Stromal cell of bone marrow (primary cell): ENCODE results near the gene PIEZO1.

Experiments
- DNase-seq: peaks from one replicate; pipeline ENCODE4 v3.0.0-alpha.2; 2012; ENCODE audit warnings: low read depth

PIEZO1 gene

DNA sequence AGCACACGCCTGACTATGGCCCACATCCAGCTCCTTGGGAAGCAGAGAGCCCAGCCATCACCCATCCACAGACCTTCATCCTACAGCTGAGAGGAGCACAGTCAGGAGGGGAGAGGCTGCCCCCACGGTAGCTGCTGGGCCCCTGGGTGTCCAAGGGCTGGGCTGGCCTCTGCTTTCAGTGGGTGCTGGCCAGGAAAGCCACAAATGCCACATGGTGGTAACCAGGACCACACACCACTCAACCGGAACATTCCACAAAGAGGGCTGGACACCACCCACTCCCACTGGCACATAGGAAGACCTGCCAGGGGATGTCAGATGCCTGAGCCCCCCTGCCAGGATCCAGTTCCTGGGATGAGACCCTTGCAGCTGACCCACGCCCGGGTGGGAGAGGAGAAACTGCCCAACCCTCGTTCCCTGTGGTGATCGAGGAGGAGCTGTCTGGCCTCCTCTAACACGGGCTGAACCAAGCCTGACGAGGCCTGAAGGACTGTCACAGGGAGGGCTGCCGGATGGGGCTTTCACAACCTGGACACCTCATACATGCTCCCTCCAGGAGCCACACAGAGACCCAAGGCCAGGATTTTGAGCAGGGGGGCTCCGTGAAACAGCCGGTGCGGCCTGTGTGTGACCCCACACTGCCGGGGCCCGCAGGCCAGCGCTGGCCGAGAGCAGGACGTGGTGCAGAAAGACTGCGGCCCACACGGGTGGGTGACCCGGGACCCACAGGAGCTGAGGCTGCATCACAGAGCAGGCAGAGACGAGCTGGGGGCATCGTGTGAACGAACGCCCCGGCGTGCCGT is 30.7 kb downstream of the PIEZO1 start:
- DNase-seq: no peak

DNA sequence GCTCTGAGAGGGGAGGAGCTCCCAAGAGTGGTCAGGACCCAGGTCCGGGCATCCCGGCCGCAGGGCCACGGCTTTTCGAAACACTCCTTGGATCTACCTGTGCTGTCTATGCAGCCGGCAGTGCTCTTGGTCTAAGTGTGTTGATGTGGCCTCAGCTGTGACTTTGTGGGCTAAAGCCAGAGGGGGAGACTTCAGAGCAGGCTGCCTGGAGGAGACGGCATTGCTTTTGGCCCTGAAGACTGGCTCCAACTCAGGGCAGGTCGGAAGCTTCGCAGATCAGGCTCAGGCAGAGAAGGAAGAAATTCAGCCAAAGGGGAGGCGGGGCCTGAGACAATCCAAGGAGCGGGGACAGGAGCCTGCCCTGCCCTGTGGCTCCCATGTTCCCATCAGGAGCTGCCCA is 31.4 kb downstream of the PIEZO1 start:
- no peak for DNase-seq

DNA sequence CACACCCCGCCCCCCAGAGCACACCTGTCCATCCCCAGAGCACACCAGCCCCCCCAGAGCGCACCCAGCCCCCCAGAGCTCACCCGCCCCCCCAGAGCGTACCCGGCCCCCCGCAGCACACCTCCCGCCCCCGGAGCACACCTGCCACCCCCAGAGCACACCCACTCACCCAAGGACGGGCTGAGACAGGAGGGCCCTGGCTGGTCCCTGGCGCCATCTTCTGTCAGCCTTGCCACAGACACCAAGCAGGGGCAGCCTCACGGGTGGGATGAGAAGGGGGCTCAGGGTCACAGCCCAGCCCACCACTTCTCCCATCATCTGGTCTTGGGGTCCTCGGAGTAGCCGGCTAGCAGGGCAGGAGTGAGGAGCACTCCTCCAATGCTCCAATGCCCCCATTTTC is 31.8 kb downstream of the PIEZO1 start:
- no peak for DNase-seq

DNA sequence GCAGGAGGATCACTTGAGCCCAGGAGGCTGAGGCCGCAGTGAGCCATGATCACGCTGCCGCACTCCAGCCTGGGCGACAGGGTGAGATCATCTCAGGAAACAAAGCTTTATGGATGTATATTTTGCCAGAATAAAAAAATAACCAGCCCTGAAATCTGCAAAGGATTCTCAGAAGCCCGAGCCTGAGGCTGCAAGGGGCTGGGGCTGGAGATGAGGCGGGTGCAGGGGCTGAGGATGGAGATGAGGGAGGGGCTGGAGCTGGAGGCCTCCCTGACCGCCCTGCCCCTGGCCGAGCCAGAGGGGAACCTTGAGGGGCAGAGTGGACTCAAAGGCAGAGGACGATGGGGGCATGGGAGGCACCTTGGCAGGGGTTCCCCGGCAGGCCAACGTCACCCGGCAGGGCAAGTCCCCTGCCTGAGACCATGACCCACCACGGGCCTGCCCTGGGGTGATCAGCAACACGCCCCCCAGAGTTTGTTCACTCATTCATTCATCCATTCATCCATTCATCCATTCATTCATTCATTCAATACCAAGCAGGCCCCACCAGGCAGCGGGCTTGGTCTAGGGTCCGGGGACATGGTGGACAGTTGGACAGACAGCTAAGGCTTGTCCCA is 32.5 kb downstream of the PIEZO1 start:
- no peak for DNase-seq

DNA sequence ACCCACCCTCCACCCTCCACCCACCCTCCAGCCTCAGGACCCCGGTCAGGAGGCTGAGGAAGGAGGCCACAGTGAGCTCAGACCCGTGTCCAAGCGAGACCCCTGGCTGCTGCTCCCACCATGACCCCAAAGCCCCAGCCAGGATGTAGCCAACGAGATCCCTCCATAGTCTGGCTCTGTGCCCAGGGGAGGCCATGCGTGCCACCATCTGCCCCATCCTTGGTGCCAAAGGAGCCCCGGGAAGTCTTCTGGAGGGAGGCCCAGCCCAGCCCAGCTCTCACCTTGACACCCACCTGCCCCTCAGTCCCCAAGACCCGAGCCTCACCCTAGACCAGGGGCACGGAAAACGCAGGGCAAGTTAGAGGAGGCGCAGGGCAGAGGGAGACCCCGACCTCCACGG is 34.2 kb downstream of the PIEZO1 start:
- no peak for DNase-seq

DNA sequence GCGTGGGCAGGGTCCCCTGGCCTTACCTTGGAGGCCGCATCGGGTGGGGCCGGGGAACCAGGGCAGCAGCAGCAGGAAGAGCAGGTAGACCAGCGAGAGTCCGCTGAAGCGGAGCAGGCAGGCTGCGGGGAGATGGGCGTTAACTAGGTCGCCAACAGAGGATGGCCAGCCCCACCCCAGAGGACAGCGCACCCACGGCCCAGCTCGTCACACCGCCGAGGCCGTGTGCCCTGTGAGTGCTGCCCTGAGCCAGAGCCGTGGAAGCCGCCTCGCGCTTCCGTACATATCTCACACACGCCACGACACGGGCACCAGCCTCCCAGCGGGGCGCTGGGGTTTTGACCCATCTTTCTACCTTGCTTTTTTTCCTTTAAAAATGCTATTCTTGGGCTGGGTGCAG is 35.7 kb downstream of the PIEZO1 start:
- no peak for DNase-seq

DNA sequence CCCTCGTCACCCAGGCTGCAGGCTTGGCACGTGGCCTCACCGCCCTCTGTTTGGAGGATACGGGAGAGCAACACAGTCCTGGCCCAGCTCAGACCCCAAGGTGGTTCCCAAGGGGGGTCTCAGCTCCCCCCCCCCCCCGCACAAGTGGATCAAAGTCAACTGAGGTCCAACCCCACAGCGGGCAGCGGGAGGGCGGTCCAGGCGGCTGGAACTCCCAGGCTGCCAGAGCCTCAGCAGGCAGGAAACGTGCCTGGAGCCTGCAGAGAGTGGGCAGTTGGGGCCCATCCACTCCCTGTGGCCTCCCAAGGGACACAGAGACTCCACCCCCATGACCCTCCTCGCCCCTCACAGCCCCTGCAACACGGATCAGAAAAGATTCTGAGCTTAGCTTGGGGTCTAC is 36.7 kb downstream of the PIEZO1 start:
- no peak for DNase-seq

DNA sequence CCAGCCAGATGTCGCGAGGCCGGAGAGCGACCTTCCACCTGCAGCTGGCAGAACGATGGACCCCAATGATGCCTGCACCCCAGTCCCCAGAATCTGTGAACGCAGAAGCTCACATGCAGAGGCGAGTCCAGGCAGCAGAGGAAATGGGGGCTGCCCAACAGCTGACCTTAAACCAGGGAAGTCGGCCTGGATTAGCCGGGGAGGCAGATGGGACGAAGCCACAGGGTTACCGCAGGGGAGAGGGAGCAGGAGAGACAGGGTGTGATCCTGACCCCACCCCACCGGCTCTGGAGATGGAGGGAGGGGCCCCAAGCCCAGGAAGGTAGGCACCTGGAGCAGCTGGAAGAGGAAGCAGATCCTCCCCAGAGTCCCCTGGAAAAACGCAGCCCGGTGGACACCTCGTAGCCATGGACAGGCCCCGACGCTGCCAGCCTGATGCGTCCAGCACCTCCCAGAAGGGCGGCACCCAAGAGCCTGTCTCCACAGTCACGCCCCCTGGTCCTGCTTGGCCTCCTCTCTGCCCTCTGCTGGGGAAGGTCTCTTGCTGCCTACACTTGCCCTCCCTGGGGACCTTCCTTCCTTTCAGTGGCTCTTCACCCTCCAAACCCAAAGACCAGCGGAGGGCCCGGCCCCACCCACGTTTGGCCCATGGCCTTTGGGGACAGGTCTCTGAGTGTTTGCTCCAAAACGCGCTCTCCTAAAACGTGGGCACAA is 37.3 kb downstream of the PIEZO1 start:
- DNase-seq: no peak

DNA sequence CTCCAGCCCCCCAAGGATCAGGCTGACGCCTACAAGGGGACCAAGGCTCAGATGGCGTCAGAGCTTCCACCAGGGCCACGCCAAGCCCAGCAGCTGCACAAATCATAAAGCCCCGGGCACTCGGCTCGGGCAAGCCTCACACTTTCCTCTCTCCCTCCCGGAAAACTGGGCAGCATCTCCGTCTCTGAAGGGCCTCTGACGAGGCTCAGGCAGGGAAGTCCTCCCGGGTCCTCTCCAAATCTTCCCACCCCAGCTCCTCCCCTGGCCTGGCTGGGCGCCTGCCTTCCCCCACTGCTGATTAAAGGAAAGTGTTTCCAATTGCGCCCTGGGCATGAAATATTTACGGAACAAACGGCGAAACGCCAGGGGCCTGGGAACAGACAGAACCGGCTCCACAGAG is 38.5 kb downstream of the PIEZO1 start:
- DNase-seq: no peak

DNA sequence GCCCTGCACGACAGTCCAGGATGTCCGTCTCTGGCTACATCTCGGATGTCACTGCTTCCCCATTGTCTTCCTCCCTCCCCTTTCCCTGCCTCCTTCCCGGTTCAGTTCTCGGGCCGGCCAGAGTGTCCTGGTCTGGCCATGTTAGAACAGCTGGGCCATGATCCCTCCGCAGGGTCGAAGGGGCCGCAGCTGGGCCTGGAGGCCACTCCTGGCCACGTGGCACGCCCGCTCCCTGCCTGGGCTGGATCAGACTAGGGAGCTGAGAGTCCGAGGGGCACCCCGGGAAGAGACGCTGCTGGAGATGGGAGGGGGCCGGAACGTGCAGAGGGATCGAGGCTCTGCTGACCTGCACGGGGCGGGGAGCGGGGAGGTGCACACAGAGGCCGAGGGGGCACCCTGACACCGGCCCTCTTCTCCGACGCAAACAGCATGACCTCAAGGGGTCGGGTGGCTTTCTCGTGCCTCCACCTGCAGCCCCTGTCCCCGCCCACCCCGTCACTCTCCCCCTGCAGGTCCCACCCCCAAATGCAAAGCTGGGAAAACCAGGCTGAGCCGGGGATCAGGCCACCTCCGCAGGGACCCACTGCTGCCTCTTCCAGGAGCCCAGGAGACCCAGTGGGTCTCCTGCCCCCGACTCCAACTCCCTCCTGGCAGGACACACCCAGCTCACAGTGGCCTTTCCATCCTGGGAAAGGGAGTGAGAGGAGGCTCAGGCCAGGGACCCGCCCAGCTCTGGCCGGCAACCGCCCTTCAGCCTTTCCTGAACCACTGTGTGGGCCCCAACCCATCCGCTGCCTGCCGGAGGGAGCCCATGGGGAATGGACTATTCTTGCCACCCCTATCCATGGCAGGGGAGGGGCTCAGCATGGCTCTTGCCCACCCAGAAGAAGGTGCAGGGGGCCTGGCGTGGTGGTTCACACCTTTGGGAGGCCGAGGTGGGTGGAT is 40.2 kb downstream of the PIEZO1 start:
- no peak for DNase-seq

DNA sequence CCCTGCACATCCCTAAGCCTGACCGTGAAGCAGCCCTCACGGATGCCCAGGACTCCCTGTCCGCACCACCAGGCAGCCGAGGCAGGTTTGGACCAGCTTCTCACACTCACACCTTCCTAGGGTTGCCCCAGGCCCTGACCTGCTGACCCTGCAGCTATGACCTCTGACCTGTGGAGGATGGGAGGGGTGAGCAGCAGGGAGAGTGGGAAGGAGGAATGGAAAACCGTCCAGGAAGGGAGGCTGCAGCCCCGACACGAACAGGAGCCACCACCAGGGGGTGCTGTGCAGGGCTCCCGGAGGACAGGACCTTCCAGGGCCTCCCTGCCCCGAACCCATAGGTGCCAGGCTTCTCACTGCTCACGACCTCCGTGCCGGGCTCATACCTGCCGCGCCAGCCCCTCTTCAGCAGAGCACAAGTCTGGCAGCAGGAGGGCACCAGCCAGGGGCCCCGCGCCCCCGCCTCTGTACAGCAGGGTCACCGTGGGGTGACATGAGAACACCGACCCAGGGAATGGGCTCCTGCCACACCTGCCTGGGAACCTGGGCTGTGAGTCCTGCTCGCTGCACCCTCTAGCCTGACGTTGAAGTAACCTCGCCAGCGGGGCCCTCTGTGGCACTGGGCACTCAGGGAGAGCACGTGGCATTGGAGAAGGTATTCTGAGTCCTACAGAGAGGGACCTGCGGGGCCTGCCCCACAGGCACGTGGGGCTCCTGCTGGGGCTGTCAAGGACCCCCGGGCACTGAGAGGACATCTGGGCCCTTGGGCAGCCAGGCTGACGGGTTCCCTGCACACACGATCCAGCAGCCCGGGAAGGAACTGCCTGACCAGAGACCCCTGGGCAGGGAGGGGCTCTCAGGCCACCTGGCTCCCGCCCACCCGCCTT is 41.1 kb downstream of the PIEZO1 start:
- peak; percentile 35 for DNase-seq

DNA sequence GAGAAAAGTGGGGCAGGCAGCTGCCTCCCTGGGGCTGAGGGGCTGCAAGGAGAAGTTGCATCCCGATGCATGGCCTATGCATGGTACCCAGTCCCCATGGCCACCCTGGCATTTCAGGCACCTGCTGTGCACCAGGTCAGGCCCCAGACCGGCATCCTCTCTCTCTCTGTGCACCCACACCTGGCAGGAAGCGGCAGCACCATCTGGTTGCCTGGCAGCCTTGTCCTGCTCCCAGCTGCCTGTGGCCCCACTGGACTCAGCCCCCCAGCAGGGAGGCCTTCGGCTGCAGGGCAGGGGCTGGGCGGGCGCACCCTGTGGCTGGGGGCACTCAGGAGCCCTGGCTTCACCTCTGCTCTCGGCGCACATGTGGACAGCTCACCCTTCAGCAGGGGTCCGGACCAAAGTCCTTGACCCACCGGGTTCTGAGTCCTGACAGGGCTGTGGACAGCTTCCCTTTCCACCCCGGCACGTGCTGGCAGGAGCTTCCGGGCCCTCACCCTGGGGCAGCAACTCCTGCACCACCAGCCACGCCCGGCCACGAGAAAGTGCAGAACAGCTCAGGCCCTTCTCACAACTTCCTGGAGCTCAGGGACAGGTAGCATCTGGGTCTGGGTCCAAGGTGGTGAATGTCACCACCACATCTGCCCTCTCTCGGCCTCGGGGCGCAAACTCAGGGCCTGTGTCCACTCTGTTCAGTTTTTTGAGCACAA is 42.0 kb downstream of the PIEZO1 start:
- no peak for DNase-seq

DNA sequence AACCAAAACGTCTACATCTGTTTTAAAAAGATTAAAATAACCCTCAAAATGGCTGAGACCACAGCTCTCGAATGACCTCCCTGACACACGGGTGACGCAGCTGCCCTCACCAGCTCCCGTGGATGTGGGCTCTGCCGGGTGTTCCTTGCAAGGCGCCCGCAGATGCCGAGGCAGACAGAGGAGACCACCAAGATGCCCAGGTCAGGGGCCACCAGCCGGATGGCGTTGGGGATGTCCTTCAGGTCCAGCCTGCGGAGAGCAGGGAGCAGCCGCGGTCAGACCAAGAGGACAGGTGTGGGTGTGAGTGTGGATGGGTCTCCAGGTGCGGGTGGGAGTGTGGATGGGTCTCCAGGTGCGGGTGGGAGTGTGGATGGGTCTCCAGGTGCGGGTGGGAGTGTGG is 43.7 kb downstream of the PIEZO1 start:
- no peak for DNase-seq

DNA sequence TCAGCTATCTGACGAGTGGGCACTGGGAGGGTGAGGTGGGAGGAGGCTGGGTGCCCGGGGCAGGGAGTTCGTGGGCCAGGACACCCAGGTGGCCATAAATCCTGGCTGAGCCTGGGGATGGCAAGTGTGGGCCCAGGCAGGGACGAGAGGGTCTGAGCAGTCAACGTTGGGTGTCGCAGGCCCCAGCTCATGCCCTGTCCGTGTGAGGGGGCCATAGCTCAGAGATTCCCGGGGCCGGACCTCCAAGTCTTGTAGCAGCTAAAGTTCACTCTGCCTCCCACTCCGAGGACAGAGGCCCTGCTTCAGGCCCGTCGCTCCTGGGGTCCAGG is 44.3 kb downstream of the PIEZO1 start:
- DNase-seq: no peak

DNA sequence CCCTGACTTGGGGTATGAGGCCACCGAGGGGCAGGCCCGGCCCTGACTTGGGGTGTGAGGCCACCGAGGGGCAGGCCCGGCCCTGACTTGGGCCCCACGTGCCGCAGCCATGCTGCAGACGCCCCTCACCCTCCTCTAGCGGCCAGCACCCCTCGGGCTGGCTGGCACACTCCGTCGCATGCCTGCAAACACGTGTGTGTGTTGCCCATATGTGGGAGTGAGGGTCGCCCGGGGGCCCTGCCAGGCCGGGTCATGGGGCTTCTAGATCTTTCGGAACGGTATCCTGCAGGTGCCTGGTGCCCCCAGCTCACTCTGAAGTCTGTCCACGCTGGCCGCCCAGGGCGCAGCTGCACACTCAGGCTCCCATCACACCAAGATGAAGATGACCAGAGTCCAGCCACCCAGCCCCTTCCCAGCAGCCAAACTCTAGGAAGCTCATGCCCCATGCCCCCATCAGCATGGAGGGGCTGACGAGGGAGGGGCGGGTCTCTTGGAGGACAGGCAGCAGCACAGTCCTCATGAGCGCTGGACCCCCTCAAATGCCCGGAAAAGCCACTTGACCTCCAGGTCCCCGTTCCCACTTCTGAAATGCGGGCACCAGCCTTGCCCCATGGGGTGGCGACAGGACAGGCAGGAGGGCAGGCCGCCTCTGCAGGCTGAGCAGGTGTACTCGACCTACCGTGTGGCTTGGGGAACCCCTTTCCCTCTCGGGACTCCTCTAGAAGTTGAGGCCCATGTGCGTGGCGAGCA is 44.9 kb downstream of the PIEZO1 start:
- DNase-seq: no peak

DNA sequence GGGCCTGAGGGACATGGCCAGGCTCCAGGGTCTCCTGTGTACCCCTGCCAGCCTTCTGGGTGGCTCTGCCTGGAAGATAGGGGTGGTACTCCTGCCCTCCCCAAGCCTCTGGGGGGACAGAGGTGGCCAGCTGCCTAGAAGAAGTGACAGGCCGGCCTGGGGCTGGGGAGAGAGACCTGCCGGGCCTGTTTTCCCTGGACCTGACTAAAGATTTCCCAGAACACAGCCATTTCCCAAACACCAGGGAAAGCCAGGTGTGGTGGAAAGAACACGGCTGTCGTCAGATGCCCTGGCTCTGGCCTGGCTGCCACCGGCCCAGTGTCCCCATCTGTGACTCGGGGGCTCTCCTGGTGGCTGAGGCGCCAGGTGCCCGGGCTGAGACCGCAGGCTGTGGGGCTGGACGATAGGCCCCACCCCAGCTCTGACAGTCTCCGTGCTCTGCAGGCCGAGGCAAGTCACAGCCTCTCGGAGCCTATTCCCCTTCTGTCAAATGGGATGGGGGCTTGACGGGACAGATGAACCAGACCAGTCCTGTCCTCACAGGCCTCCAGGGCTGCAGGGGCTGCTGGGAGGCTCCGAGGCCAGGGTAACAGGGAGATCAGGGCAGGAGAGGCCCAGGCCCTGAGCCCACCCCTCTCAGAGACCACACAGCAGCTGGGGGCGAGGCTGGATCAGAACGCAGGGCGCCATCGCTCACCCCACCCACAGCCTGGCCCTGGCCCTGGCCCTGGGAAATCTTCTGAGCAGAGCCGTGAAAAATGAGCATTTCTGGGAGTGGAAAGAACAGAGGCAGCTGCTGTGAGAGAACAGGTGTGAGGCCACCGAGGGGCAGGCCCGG is 45.7 kb downstream of the PIEZO1 start:
- DNase-seq: no peak

DNA sequence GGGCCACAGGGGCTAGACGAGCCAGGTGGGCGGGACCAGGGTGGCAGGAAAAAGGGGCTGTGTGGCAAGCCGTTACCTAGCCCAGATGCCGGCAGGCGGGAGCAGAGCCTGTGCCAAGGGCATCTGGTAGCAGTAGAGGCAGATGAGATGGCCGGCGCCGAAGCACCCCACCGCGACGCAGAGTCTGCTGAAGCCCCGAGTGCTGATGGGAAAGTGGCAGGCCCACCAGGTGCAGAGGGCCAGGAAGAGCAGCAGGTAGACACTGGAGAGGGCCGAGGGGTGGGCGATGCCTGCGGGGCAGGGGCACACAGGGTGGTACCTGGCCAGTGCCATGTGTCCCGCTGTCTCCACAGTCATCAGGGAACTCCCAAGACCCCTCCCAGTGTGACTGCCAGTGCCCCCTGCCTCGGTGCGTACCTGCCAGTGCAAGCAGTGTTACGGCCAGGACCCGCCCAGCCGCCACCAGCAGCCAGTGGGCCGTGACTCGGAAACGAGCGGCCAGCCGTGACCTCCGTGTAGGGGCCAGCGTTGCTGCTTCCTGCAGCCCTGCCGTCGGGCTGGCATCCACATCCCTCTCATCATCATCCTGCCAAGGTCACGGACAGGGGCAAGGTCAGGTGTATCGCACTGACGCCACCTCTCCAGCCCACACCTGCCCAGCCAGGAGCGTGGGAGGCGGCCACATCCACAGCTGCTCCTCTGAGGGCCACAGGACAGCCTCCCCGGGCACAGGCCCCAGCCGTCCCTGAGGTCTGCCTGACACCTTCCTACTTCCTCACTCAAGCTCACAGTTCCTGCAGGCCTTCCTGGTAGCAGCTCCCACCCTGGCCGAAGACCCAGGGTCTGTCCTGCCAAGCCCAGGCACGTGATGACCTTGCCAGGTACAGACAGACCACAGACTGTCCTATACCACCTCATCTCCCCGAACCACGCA is 46.6 kb downstream of the PIEZO1 start:
- no peak for DNase-seq
